ENCODE data around the gene TTF1.

TTF1 gene

GRCh38 chr9:132369421-132369820 lies 37.2 kb downstream of the TTF1 start:
- Histone ChIP-seq H3K4me1 (ENCODE audit: control insufficient read depth in 2 of 2, insufficient read depth in 2 of 2, low read length in 2 of 2) (peaks cover 0 to 2% of the 10 kb centered on the region in 2 donors), H3K36me3 (ENCODE audit: control insufficient read depth in 2 of 2, insufficient read depth in 2 of 2, low read length in 2 of 2) (no peaks in the 10 kb centered on the region), H3K27ac (ENCODE audit: low read depth in 2 of 2, low read length in 2 of 2) (no peak overlapping the region), H3K27me3 (ENCODE audit: control insufficient read depth in 2 of 2, insufficient read depth in 2 of 2, low read length in 2 of 2) (no peaks in the 10 kb centered on the region), H3K9me3 (ENCODE audit: control insufficient read depth in 2 of 2, low read length in 2 of 2) (no peaks in the 10 kb centered on the region), H3K4me3 (ENCODE audit: low read length in 2 of 2) (no peak overlapping the region), H3K9ac (ENCODE audit: low read depth in 1 of 2, low read length in 2 of 2) (no peak overlapping the region)

GRCh38 chr9:132367613-132368313 lies 38.9 kb downstream of the TTF1 start:
- Histone ChIP-seq H3K9ac (ENCODE audit: low read depth in 1 of 2, low read length in 2 of 2) (no peak overlapping the region), H3K4me1 (ENCODE audit: control insufficient read depth in 2 of 2, insufficient read depth in 2 of 2, low read length in 2 of 2) (peaks cover 0 to 2% of the 10 kb centered on the region in 2 donors), H3K36me3 (ENCODE audit: control insufficient read depth in 2 of 2, insufficient read depth in 2 of 2, low read length in 2 of 2) (no peaks in the 10 kb centered on the region), H3K27me3 (ENCODE audit: control insufficient read depth in 2 of 2, insufficient read depth in 2 of 2, low read length in 2 of 2) (no peaks in the 10 kb centered on the region), H3K9me3 (ENCODE audit: control insufficient read depth in 2 of 2, low read length in 2 of 2) (no peaks in the 10 kb centered on the region), H3K27ac (ENCODE audit: low read depth in 2 of 2, low read length in 2 of 2) (no peak overlapping the region), H3K4me3 (ENCODE audit: low read length in 2 of 2) (no peak overlapping the region)

DNA sequence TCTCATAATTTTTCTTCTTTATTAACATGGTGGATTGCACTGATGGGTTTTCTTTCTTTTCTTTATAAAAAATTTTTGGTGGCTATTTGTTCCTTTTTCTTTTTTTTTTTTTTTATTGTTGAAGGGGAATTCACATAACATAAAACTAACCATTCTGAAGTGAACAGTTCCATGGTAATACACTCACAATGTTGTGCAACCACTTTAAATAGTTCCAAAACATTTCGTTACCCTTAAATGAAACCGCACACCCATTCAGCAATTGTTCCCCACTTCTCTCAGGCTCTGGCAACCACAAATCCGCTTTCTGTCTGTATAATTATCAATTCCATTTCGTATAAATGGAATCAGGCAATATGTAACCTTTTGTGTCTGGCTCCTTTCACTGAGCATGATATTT lies 40.2 kb downstream of the TTF1 start:
- Histone ChIP-seq H3K27ac (ENCODE audit: low read depth in 2 of 2, low read length in 2 of 2) (no peak overlapping the region), H3K27me3 (ENCODE audit: control insufficient read depth in 2 of 2, insufficient read depth in 2 of 2, low read length in 2 of 2) (no peaks in the 10 kb centered on the region), H3K4me3 (ENCODE audit: low read length in 2 of 2) (no peak overlapping the region)

GRCh38 chr9:132365986-132366385 lies 40.7 kb downstream of the TTF1 start:
- Histone ChIP-seq H3K27ac (ENCODE audit: low read depth in 2 of 2, low read length in 2 of 2) (no peak overlapping the region), H3K36me3 (ENCODE audit: control insufficient read depth in 2 of 2, insufficient read depth in 2 of 2, low read length in 2 of 2) (no peaks in the 10 kb centered on the region), H3K9ac (ENCODE audit: low read depth in 1 of 2, low read length in 2 of 2) (no peak overlapping the region), H3K4me1 (ENCODE audit: control insufficient read depth in 2 of 2, insufficient read depth in 2 of 2, low read length in 2 of 2) (no peaks in the 10 kb centered on the region), H3K9me3 (ENCODE audit: control insufficient read depth in 2 of 2, low read length in 2 of 2) (no peaks in the 10 kb centered on the region), H3K27me3 (ENCODE audit: control insufficient read depth in 2 of 2, insufficient read depth in 2 of 2, low read length in 2 of 2) (no peaks in the 10 kb centered on the region), H3K4me3 (ENCODE audit: low read length in 2 of 2) (no peak overlapping the region)

More for the DNA sequence above, 40.2 kb downstream of the TTF1 start:
- Histone ChIP-seq H3K4me1 (ENCODE audit: control insufficient read depth in 2 of 2, insufficient read depth in 2 of 2, low read length in 2 of 2) (no peaks in the 10 kb centered on the region), H3K36me3 (ENCODE audit: control insufficient read depth in 2 of 2, insufficient read depth in 2 of 2, low read length in 2 of 2) (no peaks in the 10 kb centered on the region), H3K9ac (ENCODE audit: low read depth in 1 of 2, low read length in 2 of 2) (no peak overlapping the region), H3K9me3 (ENCODE audit: control insufficient read depth in 2 of 2, low read length in 2 of 2) (no peaks in the 10 kb centered on the region)

- no peaks in the 10 kb centered on the region for H3K4me1 ChIP-seq (ENCODE audit: control insufficient read depth in 2 of 2, insufficient read depth in 2 of 2, low read length in 2 of 2)
- H3K27me3 ChIP-seq (ENCODE audit: control insufficient read depth in 2 of 2, insufficient read depth in 2 of 2, low read length in 2 of 2) = no peaks in the 10 kb centered on the region
- H3K4me3 ChIP-seq (ENCODE audit: low read length in 2 of 2) = no peak overlapping the region
- H3K27ac ChIP-seq (ENCODE audit: low read depth in 2 of 2, low read length in 2 of 2) = no peak overlapping the region
- H3K36me3 ChIP-seq (ENCODE audit: control insufficient read depth in 2 of 2, insufficient read depth in 2 of 2, low read length in 2 of 2) = no peaks in the 10 kb centered on the region
- no peak overlapping the region for H3K9ac ChIP-seq (ENCODE audit: low read depth in 1 of 2, low read length in 2 of 2)
- no peaks in the 10 kb centered on the region for H3K9me3 ChIP-seq (ENCODE audit: control insufficient read depth in 2 of 2, low read length in 2 of 2)
Observed at GRCh38 chr9:132364068-132364467, 42.6 kb downstream of the TTF1 start.

- no peak overlapping the region for H3K9ac ChIP-seq (ENCODE audit: low read depth in 1 of 2, low read length in 2 of 2)
- H3K27me3 ChIP-seq (ENCODE audit: control insufficient read depth in 2 of 2, insufficient read depth in 2 of 2, low read length in 2 of 2) = no peaks in the 10 kb centered on the region
- peaks cover 9 to 13% of the 10 kb centered on the region in 2 donors for H3K4me1 ChIP-seq (ENCODE audit: control insufficient read depth in 2 of 2, insufficient read depth in 2 of 2, low read length in 2 of 2)
- H3K4me3 ChIP-seq (ENCODE audit: low read length in 2 of 2) = no peak overlapping the region
- no peaks in the 10 kb centered on the region for H3K9me3 ChIP-seq (ENCODE audit: control insufficient read depth in 2 of 2, low read length in 2 of 2)
- peaks cover 4 to 7% of the 10 kb centered on the region in 2 donors for H3K36me3 ChIP-seq (ENCODE audit: control insufficient read depth in 2 of 2, insufficient read depth in 2 of 2, low read length in 2 of 2)
- H3K27ac ChIP-seq (ENCODE audit: low read depth in 2 of 2, low read length in 2 of 2) = no peak overlapping the region
Observed at GRCh38 chr9:132357764-132358163, 48.9 kb downstream of the TTF1 start.

GRCh38 chr9:132356324-132356924 lies 50.2 kb downstream of the TTF1 start:
- peaks cover 11 to 15% of the 10 kb centered on the region in 2 donors for H3K36me3 ChIP-seq (ENCODE audit: control insufficient read depth in 2 of 2, insufficient read depth in 2 of 2, low read length in 2 of 2)

DNA sequence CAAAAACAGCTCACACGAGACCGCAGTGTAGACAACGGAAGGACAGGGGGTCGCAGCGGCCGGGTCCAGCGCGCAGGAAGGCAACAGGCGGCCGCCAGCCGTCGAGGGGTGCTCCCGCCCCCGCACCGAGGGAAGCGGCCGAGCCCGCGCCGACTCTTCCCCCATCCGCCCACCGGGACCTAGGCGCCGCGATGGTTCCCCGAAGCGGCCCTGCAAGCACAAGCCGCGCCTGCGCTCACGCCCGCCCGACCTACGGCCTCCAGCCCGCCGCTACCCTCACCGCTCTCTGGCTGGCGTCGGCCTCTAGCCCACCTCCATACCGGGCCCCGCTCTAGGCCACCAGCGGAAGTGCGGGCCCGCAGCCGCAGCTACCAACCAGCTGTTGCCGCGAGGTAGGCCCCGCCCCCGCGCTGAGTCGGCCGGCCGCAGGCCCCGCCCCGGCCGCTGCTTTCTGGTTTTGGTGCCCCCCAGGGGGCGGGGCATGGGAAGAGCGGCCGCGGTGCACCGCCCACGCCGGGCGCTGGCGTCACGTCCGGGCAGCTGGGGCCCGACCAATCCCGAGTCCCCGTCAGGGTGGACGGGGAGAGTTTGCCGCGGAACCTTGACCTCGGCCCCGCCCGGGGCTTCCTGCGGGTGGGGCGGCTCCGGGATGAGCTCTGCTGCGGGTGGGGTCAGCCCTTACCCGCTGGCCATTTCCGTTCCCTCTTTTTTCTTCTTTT lies 51.8 kb downstream of the TTF1 start, which contains the start of gene SETX:
Gene SETX, minus strand, starts transcription at position 350 of the 719 bp plus-strand sequence. CDS start 5,558 bp downstream, outside the sequence.
- no peaks in the 10 kb centered on the region for H3K27me3 ChIP-seq (ENCODE audit: control insufficient read depth in 2 of 2, insufficient read depth in 2 of 2, low read length in 2 of 2)
- H3K27ac ChIP-seq (ENCODE audit: low read depth in 2 of 2, low read length in 2 of 2) = peak within 1 kb of the TSS; percentile 95 to 96
- peak within 1 kb of the TSS; percentile 94 to 97 for H3K9ac ChIP-seq (ENCODE audit: low read depth in 1 of 2, low read length in 2 of 2)
- H3K4me1 ChIP-seq (ENCODE audit: control insufficient read depth in 2 of 2, insufficient read depth in 2 of 2, low read length in 2 of 2) = peaks cover 16 to 24% of the 10 kb centered on the region in 2 donors
- H3K4me3 ChIP-seq (ENCODE audit: low read length in 2 of 2) = peak within 1 kb of the TSS; percentile 89 to 98
- no peaks in the 10 kb centered on the region for H3K9me3 ChIP-seq (ENCODE audit: control insufficient read depth in 2 of 2, low read length in 2 of 2)
- H3K36me3 ChIP-seq (ENCODE audit: control insufficient read depth in 2 of 2, insufficient read depth in 2 of 2, low read length in 2 of 2) = peaks cover 19 to 25% of the 10 kb centered on the region in 2 donors

More at GRCh38 chr9:132356324-132356924, 50.2 kb downstream of the TTF1 start:
- Histone ChIP-seq H3K4me3 (ENCODE audit: low read length in 2 of 2) (no peak overlapping the region), H3K9me3 (ENCODE audit: control insufficient read depth in 2 of 2, low read length in 2 of 2) (no peaks in the 10 kb centered on the region), H3K9ac (ENCODE audit: low read depth in 1 of 2, low read length in 2 of 2) (no peak overlapping the region), H3K4me1 (ENCODE audit: control insufficient read depth in 2 of 2, insufficient read depth in 2 of 2, low read length in 2 of 2) (peaks cover 14 to 22% of the 10 kb centered on the region in 2 donors), H3K27ac (ENCODE audit: low read depth in 2 of 2, low read length in 2 of 2) (no peak overlapping the region), H3K27me3 (ENCODE audit: control insufficient read depth in 2 of 2, insufficient read depth in 2 of 2, low read length in 2 of 2) (no peaks in the 10 kb centered on the region)

DNA sequence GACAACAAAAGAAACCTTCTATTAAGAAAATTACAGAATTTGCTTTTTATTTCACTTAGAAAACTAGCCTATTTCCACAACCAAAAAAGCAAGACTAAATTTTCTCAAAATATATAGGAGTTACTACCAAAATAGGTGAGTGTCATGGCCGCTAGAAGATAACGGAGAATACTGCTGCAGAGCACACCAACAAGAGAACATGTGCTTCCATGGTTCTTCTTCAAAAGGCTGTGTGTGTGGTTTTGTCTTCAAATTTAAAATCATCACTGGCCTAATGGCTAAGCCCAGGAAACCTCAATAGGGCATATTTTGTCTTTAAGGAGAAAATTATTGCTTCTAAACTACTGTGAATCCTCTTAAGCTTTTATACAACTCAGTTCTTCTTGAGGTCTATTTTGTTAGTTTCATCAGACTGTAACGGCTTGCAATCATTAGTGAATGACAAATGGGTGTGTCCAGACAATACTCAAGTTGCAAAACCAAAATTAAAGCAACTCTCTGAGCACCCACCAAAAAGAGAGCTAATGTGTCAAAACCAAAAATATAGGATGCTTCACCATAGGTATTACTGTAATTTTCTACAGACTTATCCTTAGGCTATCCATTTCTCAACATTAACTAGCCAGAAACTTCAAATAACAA lies 55.1 kb downstream of the TTF1 start:
- H3K9ac ChIP-seq (ENCODE audit: low read depth in 1 of 2, low read length in 2 of 2) = peak overlapping the region in 1 of 2 donors; percentile 11
- peaks cover 34 to 38% of the 10 kb centered on the region in 2 donors for H3K36me3 ChIP-seq (ENCODE audit: control insufficient read depth in 2 of 2, insufficient read depth in 2 of 2, low read length in 2 of 2)
- H3K27ac ChIP-seq (ENCODE audit: low read depth in 2 of 2, low read length in 2 of 2) = peak overlapping the region in 1 of 2 donors; percentile 0
- peak overlapping the region; percentile 4 to 51 for H3K4me3 ChIP-seq (ENCODE audit: low read length in 2 of 2)
- peaks cover 16 to 24% of the 10 kb centered on the region in 2 donors for H3K4me1 ChIP-seq (ENCODE audit: control insufficient read depth in 2 of 2, insufficient read depth in 2 of 2, low read length in 2 of 2)
- no peaks in the 10 kb centered on the region for H3K27me3 ChIP-seq (ENCODE audit: control insufficient read depth in 2 of 2, insufficient read depth in 2 of 2, low read length in 2 of 2)
- no peaks in the 10 kb centered on the region for H3K9me3 ChIP-seq (ENCODE audit: control insufficient read depth in 2 of 2, low read length in 2 of 2)
